Activated CD4-positive, alpha-beta T cell treated with anti-CD3 and anti-CD28 coated beads, Interleukin-2, amount 50 U/mL, for 1 hour (primary cell): ENCODE data around the gene RRAS2.
"Not testable (repeated sequence)": the region's sequence is repeated elsewhere in the genome, so short reads cannot be mapped to it uniquely, and the experiment has no call there.

Source experiments
- DNase-seq: peaks from one replicate; pipeline ENCODE4 v3.0.0-alpha.2; 2020

The RRAS2 gene

GRCh38 chr11:14253421-14253820, 105.6 kb downstream of the RRAS2 start:
- no peak for DNase-seq

DNA sequence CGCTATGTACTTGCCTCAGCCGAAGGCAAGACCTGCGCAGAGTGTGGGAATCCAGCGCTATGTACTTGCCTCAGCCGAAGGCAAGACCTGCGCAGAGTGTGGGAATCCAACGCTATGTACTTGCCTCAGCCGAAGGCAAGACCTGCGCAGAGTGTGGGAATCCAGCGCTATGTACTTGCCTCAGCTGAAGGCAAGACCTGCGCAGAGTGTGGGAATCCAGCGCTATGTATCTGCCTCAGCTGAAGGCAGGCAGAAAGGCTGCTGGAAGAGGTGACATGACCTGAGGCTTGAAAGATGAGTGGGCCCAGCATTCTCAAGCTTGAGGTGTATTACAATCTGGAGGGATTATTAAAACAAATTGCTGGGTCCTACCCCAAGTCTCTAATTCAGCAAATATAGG, 106.5 kb downstream of the RRAS2 start:
- DNase-seq: not testable (repeated sequence)

DNA sequence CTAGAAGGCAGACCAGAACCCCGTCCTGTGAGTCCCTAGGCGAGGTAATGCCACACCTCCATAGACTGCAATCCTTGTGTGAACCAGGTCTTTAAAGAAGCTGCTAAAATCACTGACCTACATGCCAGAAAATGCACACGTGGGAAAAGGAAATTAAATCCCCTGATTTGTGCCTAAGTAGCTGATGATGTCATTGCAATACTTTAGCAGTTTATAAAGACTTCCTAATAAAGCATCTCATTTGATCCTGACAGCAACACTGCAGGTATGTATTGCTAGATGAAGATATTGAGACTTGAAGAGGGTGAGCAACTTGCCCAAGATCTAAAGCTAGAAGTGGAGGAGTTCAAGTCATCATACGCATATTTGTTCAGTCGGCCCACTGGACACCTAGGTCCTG, 107.2 kb downstream of the RRAS2 start:
- DNase-seq: no peak

GRCh38 chr11:14249121-14249963, 109.6 kb downstream of the RRAS2 start:
- peak; percentile 72 for DNase-seq

DNA sequence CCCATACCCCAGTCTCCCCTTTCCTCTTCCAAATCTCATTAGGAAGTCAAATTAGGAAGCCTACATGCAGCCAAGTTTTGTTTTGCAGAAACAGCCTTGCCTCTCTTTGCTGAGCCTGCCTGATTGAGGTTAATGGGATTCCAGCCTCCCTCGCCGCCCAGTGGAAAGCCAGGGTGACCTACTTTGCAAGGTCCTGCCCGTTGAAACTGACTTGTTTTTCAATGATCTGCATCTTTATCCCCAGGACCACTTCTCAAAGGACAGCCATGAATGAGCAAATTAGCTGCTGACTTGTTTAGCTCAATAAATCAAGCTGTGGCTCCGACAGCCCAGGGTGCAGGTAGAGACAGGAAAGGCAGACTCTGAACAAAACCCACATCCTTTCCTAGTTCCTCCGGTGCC, 110.4 kb downstream of the RRAS2 start:
- DNase-seq: peak; percentile 14

GRCh38 chr11:14245444-14245843, 113.5 kb downstream of the RRAS2 start:
- no peak for DNase-seq

DNA sequence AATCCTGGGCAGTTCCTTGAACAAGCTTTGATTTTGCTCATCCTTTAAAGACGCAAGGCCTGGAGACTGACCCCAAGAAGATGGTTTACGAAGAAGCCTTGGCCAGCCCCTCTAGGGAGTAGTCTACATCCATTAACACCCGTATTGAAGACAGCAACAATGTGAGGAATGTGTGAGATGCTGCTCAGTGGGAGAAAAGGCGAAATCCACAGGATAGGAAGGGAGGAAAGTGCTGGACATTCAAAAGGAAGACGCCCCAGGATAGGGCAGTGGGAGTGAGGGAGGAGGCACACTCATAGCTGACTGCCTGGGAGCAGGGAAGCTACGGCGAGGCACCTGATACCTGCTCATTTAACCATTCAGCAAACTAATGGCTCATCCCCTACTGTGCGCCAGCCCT, 114.1 kb downstream of the RRAS2 start:
- no peak for DNase-seq

DNA sequence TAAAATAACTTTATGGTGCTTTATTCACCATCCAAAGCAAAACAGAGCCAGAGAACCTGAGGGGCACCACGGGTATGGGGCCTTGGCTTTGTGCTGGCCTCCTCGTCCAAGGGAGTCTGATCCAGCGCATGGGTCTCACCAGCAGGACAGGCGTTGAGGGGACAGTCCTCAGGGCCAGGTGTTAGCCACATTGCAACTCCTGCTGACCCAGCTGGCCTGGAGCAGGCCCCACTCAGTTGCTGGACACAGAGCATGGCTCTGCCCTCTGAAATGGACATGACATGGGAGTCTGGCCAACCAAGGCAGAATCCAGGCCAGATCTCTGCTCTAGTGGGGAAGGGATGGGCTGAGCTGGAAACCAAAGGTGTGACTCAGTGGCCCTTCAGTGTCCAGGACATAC, 116.2 kb downstream of the RRAS2 start:
- DNase-seq: no peak

DNA sequence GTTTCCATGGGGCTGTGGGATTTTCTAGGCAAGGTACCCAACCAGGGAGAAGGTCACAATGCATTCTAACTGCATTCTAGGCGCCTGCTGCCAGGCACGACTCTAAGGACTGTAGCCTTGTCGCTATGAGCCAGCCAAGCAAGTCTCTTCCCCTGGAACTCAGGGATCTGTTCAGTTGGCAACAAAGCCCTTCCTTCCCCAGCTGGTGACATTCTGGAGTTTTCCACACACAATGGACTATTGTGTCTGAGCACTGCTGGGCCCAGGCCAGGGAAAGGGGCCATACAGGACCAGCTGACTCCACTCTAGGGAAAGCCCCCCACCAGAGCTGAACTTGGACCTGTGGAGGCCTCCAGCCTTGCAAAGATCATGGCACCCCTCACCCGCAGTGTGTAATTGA, 116.8 kb downstream of the RRAS2 start:
- DNase-seq: no peak

DNA sequence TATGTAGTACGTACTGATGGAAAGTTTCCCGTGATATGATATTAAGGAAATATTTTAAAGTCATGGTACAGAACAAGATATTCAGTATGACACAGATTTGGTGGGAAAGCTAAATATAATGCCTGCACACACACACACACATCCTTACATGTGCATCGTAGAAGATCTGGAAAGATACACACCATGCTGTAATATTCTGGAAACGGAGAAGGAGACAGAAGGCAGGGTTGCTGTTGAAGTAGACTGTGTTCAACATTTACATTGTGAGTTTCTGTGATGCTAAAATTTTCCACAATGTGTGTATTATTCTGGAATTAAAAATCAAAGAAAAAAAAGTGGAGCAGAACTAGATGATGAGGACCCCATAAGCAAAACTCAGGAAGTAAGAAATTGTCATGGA, 118.0 kb downstream of the RRAS2 start:
- DNase-seq: no peak

DNA sequence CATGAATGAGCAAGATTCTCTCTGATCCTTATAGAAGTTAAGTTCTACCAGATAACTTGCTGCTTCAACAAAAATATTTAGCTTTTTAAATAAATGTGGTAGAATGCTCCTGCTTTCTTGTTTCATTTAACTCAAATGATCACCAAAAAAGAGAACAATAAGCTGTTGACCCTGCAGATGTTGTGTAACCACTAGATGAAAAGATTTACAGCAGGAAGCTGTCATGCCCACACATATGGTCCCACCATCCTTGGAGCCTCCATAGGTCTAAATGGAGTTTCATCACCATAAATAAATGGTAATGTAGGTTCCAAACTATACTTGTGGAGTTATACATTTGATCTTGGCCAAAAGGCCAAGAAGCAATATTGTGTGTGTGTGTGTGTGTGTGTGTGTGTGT, 118.8 kb downstream of the RRAS2 start:
- no peak for DNase-seq

DNA sequence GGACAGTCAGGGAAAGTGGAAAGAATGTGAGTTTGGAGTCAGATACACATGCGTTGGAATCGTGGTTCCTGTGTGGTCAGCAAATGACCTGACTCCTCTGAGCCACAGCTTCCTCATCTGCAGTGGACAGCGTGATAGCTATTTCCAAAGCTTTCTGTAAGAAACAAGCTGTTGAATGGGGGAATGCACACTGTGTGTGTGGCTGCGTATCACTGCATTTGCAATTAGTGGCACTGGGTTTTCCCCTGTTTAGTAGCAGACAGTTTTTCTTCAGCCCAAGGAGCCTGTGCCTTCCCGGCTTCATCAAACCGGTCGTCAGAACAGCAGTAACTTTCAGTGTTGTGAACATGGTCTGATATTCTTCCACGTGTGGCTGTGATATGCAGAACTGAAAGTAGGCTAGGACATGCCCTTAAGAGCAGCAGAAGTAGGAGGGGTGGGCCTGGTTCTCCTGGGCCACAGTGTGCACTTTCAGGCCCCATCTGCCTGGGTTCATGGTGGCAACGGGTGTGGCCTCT, 121.5 kb downstream of the RRAS2 start:
- DNase-seq: no peak

- no peak for DNase-seq
Observed at GRCh38 chr11:14235701-14236100, 123.3 kb downstream of the RRAS2 start.

DNA sequence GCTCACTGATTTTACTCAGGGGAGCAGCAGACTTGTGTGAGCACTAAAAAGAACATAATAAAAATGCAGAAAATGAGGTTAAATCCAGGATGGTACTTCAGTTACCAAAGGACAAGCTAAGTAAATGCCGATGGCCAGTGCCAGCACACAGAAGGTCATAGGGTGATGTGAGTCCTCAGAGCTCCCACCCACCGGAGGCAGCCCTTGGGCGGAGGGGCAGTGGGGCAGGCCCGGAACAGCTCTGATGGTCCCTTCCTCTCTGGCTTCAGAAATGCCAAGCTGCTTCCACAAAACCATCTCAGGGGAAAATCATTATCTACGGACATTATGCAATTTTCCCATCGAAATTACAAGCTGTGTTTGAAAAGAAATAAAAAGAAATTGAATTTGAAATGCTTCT, 124.5 kb downstream of the RRAS2 start:
- DNase-seq: no peak

DNA sequence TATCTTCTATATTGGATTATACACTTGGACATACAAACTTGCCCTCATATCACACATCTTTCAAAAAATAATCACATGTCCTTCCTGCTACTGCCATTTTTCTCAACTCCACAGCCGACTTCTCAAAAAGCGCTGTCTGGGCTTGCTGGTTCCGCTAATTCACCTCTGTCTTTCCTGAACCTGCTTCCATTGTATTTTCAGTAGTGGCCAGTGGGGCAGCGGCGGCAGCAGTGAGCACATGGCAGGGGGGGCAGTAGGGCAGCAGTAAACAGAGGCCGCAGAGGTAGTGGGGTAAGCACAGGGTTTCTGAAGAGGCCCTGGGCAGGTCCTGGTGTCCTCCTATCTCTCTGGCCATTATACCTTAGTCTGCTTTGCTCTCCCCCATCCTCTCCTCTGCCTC, 126.3 kb downstream of the RRAS2 start:
- no peak for DNase-seq

GRCh38 chr11:14230407-14230806, 128.6 kb downstream of the RRAS2 start:
- no peak for DNase-seq

DNA sequence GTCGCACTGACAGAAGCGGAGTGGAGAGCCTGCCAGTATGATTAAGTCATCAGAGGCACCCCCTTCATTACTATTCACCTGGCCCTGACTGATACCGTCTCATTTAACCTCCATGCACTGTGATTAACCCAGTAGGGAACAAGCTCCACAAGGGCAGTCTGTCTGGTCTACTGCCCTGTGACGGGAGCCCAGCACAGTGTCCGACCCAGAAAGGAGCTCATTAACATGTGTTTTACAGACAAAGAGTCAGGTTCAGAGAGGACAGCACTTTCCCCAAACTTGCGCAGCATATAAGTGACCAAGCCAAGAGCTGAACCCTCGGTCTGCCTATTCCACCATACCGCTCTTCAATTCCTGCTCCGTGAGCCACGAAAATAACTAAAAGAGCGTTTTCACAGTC, 129.5 kb downstream of the RRAS2 start:
- DNase-seq: no peak

GRCh38 chr11:14228356-14228755, 130.6 kb downstream of the RRAS2 start:
- no peak for DNase-seq
